Ovary (tissue), 3 donors: Measurements from ENCODE around the gene CLDN9.

Experiments
- CTCF ChIP-seq, 3 donors: fragments of 450-650 bp in 2 of 3; fragments of 200-600 bp in 1 of 3; IDR thresholded peaks; one replicate each; pipeline versions ENCODE4 v1.5.1 to v1.8.0; 2016 to 2022; ENCODE audit warnings: antibody characterized with exemption in 3 of 3, mild to moderate bottlenecking in 1 of 3
- POLR2A ChIP-seq: fragments of 450-650 bp; IDR thresholded peaks from one replicate; pipeline ENCODE4 v1.6.1; 2017; ENCODE audit warnings: antibody characterized with exemption, mild to moderate bottlenecking, moderate library complexity
- donor health status: DM: no; HTN: no; CAD: no.

- TF ChIP-seq CTCF (IDR thresholded peaks at IDR 0.05) (no peak), POLR2A (no peak)
These were observed 11.4 kb upstream of the CLDN9 start for GRCh38 chr16:3001316-3001715.
